HG03280 (cell line): Measurements from ENCODE around the gene ADGRV1.
"Not testable (repeated sequence)": the region's sequence is repeated elsewhere in the genome, so short reads cannot be mapped to it uniquely, and the experiment has no call there.

Source experiments
- ATAC-seq: cut with Tn5 transposase; IDR thresholded peaks from one replicate; pipeline ENCODE4 v1.9.1; 2021; ENCODE audit warnings: mild to moderate bottlenecking, moderate library complexity; ENCODE audit not compliant: unreplicated experiment

The ADGRV1 gene

DNA sequence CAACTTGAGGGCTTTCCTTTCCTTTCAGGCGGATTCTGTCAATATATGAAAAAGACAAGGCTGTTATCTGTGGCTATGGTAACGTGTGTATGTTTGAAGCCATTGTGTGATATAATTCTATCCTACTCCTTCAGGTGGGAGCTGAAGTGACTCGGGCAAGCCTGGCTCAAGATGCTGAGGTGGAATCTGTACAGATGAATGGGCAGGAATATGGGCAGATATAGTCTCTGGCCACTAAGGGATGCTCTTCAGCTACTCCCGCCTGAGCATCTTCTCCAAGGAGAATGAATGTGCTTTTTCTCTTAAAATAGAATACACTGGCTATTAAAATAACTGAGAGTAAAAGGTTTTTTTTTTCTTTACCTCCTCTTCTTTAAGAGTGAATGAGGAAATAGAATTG, 244.8 kb downstream of the ADGRV1 start:
- no peak for ATAC-seq

DNA sequence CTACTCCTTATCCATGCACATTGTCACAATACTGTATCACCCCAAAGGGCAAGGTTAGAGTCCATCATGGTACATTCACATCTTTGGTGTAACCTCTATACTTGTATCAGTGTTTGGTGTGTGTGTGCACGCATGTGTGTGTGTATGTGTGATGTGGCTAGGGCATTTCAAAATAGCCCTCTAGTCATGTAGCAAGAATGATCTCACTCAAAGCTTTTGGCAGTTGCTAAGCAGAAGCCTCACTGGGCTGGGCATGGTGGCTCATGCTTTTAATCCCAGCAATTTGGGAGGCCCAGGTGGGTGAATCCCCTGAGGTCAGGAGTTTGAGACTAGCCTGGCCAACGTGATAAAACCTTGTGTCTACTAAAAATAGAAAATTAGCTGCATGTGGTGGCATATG, 245.3 kb downstream of the ADGRV1 start:
- ATAC-seq: no peak

DNA sequence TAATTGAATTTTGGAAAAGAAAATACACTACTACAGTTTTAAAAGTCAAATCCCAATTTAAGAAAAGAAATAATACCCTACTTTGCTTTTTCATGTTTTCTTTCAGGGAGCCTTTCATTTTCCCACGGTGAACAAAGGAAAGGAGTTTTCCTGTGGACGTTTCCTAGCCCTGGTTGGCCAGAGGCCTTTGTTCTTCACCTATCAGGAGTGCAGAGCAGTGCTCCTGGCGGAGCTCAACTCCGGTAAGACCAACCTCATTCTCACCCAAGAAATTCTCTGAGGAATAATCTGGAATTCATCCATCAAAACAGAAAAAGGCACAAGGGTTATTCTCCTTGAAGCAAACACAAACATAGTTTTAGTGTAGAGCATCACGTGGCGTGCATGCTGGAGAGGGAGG, 248.9 kb downstream of the ADGRV1 start:
- ATAC-seq: no peak

DNA sequence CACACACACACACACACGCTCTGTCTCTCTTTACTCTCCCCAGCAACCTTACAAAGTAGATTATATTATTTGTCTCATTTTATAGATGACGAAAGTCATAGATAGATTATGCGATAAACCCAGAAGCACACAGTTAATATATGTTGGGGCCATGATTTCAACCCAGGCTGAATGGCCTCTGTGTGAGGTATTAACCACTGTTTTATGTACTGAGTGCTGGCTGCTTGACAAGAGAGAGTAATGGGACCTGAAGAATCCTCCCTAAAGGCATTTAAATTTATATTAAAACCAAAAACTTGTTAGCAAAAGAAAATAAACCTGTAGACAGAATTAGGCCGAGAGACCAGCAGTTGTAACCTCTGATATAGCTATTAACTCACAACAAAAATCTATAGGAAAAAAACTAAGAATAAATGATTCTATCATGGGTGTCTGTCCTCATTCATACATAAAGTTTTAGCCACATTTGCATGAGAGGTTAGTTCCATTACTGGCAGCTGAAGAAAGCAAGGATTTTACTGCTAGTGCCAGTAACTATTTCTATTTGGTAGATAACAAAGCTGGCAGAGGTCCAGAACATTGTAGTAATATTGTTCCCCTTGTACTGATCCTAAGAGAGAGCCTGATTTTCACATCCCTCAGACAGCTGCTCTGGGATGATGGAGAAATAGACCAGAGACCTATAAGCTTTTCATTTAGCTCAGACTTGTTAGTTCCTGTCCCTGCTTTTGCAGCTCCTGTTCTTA, 250.9 kb downstream of the ADGRV1 start:
- ATAC-seq: no peak

DNA sequence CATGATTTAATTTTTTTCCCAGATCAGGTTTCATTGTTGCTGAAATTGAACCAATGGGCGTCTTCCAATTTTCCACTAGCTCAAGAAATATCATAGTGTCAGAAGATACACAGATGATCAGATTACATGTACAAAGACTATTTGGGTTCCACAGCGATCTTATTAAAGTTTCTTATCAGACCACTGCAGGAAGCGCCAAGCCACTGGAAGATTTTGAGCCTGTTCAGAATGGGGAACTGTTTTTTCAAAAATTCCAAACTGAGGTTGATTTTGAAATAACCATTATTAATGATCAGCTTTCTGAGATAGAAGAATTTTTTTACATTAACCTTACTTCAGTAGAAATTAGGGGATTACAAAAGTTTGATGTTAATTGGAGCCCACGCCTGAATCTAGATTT, 251.6 kb downstream of the ADGRV1 start:
- ATAC-seq: no peak

DNA sequence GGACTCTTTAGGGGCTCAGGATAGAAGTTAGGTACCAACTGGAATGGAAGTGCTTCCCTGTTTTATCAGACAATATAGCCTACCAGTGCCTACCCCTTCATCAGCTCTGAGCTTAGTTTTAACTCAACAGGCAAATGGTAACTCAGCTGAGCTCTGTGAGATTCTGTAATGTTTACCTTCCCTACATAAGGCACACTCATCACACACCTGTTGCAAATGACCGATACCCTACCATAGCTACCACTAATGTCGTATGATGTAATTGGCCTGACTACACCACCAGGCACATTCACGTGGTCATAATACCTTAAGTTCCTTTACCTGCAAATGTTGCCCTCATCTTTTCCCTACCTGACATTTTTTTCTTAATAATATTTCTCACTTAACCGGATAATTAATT, 254.8 kb downstream of the ADGRV1 start:
- ATAC-seq: no peak

DNA sequence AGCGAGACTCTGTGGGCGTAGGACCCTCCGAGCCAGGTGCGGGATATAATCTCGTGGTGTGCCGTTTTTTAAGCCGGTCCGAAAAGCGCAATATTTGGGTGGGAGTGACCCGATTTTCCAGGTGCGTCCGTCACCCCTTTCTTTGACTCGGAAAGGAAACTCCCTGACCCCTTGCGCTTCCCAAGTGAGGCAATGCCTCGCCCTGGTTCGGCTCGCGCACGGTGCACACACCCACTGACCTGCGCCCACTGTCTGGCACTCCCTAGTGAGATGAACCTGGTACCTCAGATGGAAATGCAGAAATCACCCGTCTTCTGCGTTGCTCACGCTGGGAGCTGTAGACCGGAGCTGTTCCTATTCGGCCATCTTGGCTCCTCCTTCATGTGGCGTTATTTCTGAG, 263.5 kb downstream of the ADGRV1 start:
- not testable (repeated sequence) for ATAC-seq

DNA sequence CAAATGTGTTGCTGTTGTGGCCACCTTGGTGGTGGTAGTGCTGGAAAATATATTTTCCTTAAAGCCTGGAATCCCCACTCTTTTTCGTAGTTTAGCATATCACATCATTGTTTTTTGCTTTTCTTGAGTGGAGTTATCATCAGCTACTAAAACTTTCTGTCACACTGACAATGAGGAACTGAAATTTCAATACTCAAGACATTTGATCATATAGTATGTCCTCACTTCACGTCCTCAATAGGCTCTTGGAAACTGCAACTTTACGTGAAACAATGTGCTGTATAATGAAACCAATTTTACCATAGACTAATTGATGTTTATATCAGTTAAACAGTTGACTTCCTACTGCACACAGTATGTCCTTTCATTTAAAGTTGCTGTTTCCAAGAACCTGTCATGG, 265.8 kb downstream of the ADGRV1 start:
- no peak for ATAC-seq

DNA sequence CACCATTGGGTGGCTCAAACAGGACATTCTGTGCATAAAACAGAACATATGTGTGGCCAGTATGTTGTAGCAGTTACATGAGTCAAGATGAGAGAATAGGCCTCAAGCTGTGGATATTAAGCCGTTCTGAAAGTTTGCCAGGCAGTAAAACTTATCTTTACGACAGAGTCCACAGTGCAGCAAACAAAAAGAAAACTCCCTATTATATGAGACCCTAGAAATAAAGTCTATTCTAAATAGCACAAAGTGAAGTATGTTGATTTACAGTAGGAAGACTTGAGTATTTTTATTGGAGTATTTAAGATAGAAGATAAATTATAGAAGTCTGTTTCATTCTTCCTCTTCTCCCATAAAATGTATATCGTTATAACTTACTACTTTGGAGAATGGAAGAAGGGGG, 271.5 kb downstream of the ADGRV1 start:
- no peak for ATAC-seq

DNA sequence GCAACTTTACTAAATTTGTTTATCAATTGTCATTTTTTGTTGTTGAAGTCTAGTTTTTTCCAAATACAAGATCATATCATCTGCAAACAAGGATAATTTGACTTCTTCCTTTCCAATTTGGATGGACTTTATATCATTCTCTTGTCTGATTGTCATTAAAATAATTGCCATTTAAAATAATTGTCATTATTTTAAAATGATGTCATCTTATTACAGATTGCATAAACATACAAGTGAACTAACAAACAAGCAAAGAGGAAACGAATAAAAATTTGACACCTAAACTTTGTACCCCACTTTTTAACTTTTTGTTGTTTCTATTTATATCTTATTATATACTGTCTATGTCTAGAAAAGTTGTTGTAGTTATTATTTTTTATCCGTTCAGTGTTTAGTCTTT, 275.2 kb downstream of the ADGRV1 start:
- ATAC-seq: no peak

DNA sequence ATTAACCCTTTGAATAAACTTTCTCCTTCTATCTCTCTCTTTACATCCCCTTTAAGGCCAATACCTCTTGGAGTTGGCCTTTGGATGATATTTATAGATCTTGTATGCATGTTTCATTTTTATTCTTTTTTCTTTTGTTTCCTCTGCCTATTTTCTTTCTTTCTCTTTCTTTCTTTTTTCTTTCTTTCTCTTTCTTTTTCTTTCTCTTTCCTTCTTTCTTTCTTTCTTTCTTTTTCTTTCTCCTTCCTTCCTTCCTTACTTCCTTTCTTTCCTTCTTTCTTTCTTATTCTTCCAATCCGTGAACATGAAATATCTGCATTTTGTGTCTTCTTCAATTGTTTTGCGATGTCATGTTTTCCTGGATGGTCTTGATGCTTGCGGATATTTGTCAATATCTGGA, 276.1 kb downstream of the ADGRV1 start:
- no peak for ATAC-seq

DNA sequence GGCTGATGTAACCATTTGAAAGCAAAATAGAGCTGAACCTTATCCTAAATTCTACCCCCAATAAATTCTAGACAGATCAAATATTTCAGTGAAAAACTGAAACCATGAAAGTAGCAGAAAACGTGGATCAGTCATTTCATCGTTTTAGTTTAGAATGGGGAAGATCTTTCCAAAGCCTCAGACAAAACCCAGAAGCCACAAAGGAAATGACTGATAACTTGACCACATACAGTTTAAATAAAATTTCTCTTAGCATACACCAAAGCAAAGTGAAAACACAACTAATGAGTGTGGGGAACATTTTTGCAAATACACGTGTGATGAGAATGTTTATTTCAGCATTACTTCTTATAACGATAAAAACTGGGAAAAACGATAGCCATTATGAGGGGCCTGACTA, 284.8 kb downstream of the ADGRV1 start:
- ATAC-seq: no peak

DNA sequence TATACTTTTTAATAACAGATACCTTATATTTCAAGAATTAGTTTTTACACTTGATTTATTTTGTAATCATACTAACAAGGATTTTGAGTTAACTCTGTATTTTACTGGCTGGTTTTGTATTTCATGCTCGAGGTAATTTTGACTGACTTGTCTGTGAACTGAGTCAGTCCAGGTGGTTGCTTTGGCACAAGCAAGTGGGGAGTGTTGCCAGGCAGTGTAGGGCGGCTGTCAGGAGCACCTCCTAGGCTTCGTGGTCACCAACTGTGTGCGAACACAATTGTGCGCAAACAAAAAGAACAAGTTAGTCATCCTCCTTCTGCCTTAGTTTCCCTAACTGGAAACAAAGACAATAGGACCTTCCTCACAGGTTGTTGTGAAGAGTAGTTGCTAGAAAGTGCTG, 286.3 kb downstream of the ADGRV1 start:
- no peak for ATAC-seq

DNA sequence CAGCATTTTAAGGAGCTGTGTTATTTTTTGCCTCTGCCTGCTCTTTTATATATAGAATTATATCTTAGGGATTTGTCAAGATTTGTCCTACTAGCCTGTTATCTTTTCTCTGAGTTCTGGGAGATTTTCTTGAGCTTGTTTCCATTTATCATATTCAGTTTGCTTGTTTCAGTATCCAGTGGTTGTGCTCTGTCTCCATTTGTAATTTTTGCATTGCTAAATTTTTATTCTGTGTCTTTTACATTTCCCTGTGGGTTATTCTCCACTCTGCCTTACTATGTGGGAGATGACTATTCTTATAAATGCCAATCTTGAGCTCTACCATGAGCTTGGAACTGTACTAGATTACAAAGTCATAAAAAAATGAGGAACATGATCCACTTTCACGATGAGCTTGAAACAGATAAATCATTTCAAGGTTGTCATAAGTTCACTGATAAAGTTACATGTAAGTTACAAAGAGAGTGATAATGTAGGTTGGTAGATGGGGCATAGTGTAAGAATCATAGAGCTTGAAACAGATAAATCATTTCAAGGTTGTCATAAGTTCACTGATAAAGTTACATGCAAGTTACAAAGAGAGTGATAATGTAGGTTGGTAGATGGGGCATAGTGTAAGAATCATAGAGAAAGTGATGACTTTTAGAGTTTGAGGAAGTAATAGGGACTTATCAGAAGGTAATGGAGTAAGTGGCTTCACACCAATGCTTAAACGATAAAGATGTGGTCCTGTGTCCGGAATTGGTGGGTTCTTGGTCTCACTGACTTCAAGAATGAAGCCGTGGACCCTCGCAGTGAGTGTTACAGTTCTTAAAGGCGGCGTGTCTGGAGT, 287.3 kb downstream of the ADGRV1 start:
- no peak for ATAC-seq

DNA sequence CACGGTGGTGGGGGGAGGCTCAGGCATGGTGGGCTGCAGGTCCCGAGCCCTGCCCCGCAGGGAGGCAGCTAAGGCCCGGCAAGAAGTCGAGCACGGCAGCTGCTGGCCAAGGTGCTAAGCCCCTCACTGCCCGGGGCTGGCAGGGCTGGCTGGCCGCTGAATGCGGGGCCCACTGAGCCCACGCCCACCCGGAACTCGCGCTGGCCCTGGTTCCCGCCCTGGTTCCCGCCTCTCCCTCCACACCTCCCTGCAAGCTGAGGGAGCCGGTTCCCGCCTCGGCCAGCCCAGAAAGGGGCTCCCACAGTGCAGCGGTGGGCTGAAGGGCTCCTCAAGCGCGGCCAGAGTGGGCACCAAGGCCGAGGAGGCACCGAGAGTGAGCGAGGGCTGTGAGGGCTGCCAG, 289.0 kb downstream of the ADGRV1 start:
- not testable (repeated sequence) for ATAC-seq

DNA sequence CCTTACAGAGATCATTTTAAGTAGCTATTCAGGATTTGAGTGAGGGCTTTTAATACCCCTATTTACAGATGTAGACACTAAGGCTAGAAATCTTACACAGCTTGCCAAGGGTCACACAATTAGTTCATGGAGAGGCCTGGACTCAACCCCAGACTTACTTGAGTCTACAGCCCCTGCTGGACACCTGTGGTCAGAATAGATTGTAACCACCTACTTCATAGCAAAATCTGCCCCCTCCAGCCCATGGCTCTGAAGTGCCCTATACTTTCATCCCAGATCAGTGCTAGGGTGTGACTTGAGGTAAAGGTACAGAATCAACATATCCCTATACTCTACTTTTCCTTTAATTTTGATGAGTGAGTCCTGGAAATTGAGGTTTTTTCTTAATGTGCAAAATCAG, 291.3 kb downstream of the ADGRV1 start:
- no peak for ATAC-seq

DNA sequence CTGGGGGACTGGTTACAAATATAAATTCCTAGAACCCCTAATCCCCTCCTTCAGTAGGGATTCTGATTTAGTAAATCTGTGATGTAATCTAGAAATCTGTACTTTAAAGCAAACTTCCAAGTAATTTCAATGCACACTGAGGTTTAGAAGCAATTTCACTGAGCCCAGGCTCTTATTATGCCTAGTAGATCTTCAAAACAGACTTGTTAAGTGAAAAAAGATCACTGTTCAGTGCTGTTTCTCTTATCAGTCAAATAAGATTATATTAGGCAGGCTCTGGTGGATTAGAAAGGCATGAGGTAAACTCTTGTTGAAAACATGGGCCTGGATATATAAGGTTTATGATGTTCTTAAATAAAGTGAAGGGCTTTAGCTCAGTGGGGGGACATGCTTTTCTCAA, 293.9 kb downstream of the ADGRV1 start:
- no peak for ATAC-seq

DNA sequence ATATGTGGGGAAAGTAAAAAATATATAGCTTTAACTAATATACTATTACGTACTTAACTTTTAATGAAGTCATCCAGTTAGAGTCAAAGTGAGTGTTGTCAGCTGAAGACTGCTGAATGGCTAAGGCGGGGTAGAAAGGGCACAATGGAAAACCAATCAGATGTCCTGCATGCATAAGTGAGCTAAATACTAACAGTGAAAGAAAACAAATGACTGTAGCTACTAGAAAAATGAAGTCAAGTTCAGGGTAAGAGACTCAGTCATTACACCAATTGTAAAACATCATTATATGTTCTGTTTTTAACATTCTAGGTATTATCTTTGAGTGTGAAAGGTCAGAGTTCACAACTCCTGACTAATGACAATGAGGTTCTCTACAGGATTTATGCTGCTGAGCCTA, 295.2 kb downstream of the ADGRV1 start:
- ATAC-seq: no peak

DNA sequence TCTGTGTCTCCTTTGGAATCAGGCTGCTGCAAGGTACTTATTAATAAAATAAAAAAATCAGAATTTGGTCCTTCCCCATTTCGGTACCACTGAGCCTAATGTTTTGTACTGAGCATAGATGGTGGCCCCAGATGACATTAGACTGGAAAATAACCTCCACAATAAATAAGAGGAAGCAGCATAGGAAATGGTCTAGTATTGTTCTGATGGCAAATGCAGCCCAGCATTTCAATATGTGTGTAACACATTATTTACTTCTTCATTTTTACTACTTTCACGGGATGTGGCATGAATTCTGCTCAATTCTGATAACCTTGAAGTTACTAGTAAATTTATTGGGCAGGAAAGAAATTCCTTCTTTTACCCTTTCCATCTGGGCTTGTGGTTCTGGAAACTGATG, 295.6 kb downstream of the ADGRV1 start:
- no peak for ATAC-seq

DNA sequence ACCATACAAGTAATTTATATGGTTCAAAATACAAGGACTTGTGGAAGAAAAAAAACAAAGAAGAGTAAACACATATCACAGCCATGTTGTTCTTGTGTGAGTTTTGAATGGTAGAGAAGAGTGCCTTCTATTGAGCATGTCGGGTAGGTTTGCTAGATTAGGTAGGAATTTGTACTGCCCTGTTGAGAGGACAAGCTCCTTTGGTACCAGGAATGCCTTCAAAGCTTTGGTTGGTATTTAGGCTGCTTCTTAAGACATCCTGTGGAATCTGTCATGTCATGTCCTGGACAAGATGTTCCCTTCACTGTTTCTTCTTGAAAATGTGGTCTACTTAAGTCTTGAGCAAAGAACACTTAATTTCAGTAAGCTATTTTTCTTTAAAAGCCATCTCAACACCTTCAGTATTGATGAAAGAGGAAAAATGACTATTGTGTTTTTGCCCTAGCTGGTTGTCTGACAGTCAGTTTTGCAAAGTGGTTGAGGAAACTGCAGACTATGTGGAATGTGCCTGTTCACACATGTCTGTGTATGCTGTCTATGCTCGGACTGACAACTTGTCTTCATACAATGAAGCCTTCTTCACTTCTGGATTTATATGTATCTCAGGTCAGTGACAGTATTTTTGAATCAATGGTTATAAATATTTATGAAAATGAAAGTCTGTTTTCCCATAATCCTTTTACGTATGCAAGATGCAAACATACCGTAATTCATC, 296.9 kb downstream of the ADGRV1 start:
- no peak for ATAC-seq

DNA sequence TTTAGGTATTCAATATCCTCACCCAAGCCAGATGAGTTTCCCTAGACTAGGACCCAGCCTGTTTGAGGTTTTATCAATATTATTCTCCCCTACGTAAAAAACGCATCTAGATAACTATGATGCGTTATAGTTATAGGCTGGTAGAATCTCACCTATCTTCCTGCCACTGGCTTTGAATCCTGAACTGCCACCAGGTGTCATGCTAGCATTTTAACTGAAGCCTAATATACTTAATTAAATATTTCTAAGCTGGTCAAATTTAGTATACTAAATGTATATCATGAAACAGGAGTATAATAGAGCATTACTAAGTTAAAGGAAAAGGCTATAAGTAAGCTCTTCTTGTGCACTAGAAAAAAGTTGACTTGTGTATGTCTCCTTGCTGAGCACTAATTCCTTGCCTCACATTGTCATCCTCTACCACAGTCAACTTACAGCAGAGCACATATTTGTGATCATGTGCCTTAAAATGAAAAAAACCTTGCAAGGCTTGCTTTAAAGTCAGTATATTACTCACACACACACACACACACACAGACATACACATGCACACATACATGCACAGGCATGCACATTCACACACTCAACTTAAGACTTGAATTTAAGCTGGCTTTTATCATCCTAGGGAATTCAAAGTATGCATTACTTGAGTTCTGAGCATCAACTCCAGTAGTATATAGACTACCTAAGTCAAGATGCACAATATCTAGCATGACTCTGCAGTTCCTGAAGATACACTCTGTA, 303.4 kb downstream of the ADGRV1 start:
- no peak for ATAC-seq
